Cortex of kidney (tissue), 1 donor: ENCODE data around the gene TP53I13.

Experiments used
- DNase-seq: peaks from one replicate; lab custom pipeline; 2025; lab: John Stamatoyannopoulos, UW

TP53I13 gene

GRCh38 chr17:29593591-29594518 lies 25.4 kb downstream of the TP53I13 start:
- DNase-seq: no peak

- DNase-seq: no peak
These were observed 26.1 kb downstream of the TP53I13 start for GRCh38 chr17:29594519-29595090.

- DNase-seq: no peak
These were observed 26.8 kb downstream of the TP53I13 start for GRCh38 chr17:29595107-29595942.

DNA sequence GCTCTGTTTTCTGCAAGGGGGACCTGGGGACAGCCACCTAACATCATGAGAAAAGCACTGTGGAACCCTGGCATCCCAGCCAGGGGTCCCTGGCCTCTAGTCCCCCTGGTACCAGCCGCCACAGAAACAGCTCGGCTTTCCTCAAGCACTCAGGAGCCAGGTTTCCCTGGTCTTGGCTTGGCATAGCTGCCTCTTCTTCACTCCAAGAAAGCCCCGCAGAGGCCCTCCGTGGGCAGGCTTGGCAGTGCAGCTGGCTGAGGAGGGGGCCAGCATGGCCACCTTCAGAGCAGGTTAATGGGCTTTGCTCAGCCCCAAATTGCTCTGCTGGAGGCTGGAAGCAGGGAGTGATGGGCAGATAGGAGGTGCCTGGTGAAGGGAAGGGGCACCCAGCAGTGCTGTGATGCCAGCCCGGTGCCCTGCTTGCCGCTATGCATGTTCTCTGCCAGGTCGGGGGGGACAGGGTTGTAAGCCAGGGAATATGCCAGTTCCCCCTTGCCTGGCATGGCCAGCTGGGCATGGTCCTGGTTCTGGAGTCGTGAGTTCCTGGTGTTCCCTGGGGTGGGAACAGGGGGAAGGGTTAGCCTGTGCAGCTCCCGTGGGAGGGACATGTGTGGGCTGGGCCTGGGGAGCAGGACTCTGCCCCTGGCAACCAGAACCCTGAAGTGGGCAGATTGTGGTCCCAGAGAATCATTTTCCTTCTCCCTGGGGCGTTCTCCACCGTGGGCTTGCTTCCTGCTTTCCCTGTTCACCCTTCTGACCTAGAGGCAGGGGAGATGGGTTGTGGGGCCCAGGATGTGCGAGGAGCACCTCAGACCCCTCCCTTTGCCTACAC lies 27.7 kb downstream of the TP53I13 start:
- no peak for DNase-seq

- no peak for DNase-seq
These were observed 28.3 kb downstream of the TP53I13 start for GRCh38 chr17:29596811-29597210.

DNA sequence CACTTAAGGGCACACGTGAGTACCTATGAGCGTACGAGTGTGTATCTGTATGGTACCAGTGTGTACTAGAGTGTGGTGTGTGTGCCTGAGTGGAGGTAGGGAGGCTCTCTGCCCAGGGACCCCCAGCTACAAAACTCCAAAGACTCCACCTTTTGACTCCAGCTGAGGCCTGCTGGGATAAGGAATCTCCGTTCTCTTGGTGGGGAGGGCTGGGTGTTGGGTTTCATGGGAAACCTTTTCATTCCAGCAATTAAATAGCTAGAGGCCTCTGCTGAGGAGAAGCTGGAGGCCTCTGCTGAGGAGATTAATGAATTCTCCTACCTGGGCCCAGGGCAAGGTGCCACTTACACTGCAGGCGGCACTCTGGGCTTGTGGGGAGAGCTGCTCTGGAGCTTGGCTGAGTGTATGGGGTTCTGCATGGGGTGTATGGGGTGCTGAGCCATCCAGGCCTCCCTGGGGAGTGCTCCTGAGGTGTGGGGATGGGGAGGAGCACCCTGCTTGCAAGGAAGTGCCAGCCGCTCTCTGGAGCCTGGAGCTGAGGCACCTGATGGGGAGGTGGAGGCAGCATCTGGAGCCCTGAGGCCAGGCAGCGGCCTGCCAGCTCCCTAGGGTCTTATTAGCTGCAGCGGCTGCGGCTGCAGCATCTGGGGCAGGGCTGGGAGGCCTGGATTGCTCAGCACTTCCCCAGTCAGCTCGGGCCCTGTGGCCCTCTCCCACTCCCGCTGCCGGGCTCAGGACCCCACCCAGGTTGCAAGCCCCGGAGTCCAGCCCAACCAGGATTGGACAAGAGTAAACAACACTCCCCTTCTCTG lies 29.1 kb downstream of the TP53I13 start:
- DNase-seq: no peak

GRCh38 chr17:29603109-29603674 lies 34.7 kb downstream of the TP53I13 start:
- DNase-seq: no peak

DNA sequence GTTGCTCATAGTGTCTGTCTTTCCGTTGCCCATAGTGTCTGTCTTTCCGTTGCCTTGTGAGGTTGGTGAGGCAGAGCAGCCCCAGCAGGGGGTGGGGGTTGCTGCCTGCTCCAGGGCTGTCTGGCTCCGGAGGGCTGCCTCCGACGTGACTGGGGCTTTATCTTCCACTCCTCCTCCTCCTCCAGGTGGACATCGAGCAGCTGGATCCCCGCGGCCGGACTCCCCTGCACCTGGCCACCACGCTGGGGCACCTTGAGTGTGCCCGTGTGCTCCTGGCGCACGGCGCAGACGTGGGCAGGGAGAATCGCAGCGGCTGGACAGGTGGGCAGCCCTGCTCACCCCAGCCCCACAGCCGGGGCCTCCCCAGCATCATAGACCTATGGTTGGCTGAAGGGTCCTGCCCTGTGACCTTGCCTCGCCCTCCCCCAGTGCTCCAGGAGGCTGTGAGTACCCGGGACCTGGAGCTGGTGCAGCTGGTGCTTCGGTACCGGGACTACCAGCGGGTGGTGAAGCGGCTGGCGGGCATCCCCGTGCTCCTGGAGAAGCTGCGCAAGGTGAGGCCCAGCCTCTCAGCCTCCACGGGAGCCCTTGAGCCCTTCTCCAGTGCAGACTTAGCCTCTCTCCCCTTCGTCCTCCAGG lies 39.2 kb downstream of the TP53I13 start:
- DNase-seq: no peak

DNA sequence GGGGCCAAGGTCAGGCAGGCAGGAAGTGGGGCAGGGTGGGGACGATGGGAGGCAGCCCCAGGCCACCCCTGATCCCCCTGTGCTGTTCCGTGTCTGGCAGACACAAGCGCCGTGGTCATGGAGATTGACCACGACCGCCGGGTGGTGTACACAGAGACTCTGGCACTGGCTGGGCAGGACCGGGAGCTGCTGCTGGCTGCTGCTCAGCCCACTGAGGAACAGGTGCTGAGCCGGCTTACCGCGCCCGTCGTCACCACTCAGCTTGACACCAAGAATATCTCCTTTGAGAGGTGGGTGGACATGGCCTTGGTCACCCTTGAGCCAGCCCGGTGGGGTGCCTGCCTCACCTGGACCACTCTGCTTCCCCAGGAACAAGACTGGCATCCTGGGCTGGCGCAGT lies 40.5 kb downstream of the TP53I13 start:
- no peak for DNase-seq

DNA sequence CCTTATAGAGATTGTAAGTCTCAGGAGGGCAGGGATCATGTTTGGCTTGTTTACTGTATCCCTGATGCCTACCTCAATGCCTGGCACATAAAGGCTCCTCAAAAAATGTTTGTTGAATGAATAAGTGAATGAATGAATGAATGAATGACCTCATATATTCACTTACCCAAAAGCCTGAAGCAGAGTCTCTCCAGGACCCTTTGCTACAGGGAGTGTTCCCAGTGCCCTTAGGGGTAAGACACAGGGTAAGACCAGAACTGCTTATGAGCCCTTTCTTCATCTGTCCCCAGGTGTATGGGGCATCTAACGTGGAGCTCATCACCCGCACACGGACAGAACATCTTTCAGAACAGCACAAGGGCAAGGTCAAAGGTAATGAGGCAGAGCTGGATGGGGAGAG lies 41.9 kb downstream of the TP53I13 start:
- DNase-seq: no peak

- DNase-seq: no peak
These were observed 43.0 kb downstream of the TP53I13 start for GRCh38 chr17:29611351-29612093.

DNA sequence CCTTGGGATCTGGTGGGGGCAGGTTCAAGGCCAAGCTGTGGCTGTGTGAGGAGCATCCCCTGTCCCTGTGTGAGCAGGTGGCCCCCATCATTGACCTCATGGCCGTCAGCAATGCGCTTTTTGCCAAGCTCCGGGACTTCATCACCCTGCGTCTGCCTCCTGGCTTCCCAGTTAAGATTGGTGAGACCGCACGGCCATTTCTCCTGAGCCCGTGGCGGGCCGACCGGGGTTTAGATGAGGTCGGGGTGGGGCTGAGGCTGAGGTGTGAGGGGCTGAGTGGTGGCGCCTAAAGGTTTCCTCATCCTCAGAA lies 43.5 kb downstream of the TP53I13 start:
- DNase-seq: no peak

DNA sequence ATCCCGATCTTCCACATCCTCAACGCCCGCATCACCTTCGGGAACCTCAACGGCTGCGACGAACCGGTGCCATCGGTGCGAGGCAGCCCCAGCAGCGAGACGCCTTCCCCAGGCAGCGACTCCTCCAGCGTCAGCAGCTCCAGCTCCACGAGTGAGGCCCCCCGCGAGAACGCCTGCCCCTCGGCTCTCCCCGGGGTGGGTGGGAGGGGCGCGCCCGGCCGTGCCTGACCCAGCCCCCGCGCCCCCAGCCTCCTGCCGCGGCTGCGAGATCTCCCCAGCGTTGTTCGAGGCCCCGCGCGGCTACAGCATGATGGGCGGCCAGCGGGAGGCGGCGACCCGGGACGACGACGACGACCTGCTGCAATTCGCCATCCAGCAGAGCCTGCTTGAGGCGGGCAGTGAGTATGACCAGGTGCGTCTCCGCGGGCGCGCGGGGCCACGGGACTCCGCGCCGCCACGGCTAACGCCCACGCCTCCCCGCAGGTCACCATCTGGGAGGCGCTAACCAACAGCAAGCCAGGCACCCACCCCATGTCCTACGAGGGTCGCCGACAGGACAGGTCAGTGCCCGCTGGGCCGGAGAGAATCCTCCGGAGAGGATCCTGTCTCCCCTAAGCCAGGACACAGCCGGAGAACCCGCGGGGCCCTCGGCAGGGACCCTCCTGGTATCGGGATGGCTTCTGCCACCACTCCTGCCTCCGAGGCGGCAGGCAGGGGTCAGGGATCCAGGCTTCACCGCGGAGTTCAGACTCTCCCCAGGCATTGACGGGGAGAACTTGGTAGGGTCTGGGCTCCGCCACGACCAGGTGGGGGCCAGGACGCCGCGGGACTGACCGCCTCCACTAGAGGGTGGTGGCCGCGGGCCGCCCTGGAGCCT lies 44.1 kb downstream of the TP53I13 start:
- no peak for DNase-seq

GRCh38 chr17:29613352-29613837 lies 44.9 kb downstream of the TP53I13 start:
- no peak for DNase-seq

- DNase-seq: no peak
These were observed 45.4 kb downstream of the TP53I13 start for GRCh38 chr17:29613856-29614255.

DNA sequence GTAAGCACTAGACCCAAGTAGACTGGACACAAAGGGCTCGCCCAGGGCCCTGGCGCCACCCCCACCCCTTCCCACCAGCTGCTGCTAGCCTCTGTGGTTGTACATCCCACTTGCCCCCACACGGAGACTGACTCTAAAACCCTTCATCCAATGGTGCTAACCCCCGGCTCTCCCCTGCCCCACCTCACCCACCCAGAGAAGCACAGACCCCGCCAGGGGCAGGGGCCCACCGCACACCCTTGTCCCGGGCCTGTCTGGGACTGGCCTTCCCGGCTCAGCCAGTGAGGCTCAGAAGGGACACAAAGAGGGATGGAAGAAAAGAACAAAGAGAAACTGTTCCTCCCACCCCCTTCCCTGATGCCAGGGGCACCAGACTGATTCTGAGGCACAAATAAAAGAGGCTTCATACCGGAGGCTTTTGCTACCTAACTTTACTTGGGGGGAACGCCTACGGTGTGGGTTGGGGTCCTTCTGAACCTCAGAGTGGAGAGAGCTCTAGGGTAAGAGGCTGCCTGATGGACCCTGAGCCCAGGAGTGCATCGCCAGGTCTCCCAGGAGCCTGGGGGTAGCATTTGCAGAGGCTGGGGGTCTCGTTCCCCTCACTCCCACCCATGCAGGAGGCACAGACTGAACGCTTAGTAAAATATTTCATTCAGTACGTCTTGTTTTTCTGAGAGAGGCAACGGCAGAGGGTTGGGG lies 46.0 kb downstream of the TP53I13 start:
- DNase-seq: no peak

- DNase-seq: no peak
These were observed 46.5 kb downstream of the TP53I13 start for GRCh38 chr17:29615048-29615385.
